Adrenal gland (tissue), 12 donors: ENCODE data around the gene STXBP5. TPM values are rescaled to one million over a fixed set of nuclear protein-coding genes. Genes with fewer than 3 reads are reported as not detected.

Source experiments
- DNase-seq, 7 donors: peaks; one replicate each; pipeline ENCODE4 v3.0.0-alpha.2; 2019 to 2020
- H3K27ac ChIP-seq, 5 donors: fragments of 200-600 bp; sonication (generic) in 4 of 5; 1 replicate in 3 of 5; 2 replicates in 2 of 5; pipeline versions ENCODE4 v1.5.1 to v1.8.0; 2016 to 2020; ENCODE audit warnings: mild to moderate bottlenecking in 1 of 5
- H3K27me3 ChIP-seq: fragments of 200-600 bp; 2 replicates; pipeline ENCODE4 v1.8.0; 2021
- H3K36me3 ChIP-seq, 2 donors: fragments of 200-600 bp; replicated peaks in 1 of 2; 1 replicate in 1 of 2; 2 replicates in 1 of 2; pipeline versions ENCODE4 v1.5.1 to v1.8.0; 2018 to 2022
- H3K4me1 ChIP-seq, 2 donors: fragments of 200-600 bp; replicated peaks in 1 of 2; 1 replicate in 1 of 2; 2 replicates in 1 of 2; pipeline versions ENCODE4 v1.5.1 to v1.8.0; 2018 to 2021
- H3K4me3 ChIP-seq, 4 donors: fragments of 200-600 bp; sonication (generic) in 3 of 4; one replicate each; pipeline ENCODE4 v1.5.1; 2016 to 2018
- H3K9me3 ChIP-seq, 3 donors: fragments of 200-600 bp; sonication (generic) in 1 of 3; replicated peaks in 1 of 3; 1 replicate in 2 of 3; 2 replicates in 1 of 3; pipeline versions ENCODE4 v1.5.1 to v1.8.0; 2016 to 2021
- CTCF ChIP-seq, 6 experiments: fragments of 450-650 bp in 4 of 6; fragments of 200-600 bp in 2 of 6; sonication (generic) in 1 of 6; IDR thresholded peaks; 1 replicate in 5 of 6; 2 replicates in 1 of 6; pipeline versions ENCODE4 v1.5.1 to v1.8.0; 2016 to 2021; ENCODE audit warnings: antibody characterized with exemption in 6 of 6, mild to moderate bottlenecking in 2 of 6, moderate library complexity in 1 of 6
- POLR2A ChIP-seq, 2 donors: fragments of 450-650 bp; IDR thresholded peaks; one replicate each; pipeline ENCODE4 v1.6.1; 2017; ENCODE audit warnings: antibody characterized with exemption in 2 of 2, mild to moderate bottlenecking in 2 of 2, moderate library complexity in 1 of 2
- WGBS, 4 donors: extraction: QIAGEN DNeasy Blood & Tissue Kit in 2 of 4; methylation state at CpG; one replicate each; pipeline versions ENCODE4 v1.1.5 to v1.1.7; 2013 to 2017; 5-methylcytosine and 5-hydroxymethylcytosine counted together
- intact Hi-C, 2 donors: fragments of 100-400 bp; cut with DNase I; formaldehyde crosslinking; loops; one replicate each; pipeline versions ENCODE4 v1.14.1 to v1.15.0; 2022 to 2023
- polyA plus RNA-seq, 3 donors: library from polyadenylated mRNA; stranded (reverse); fragments of 200-250 nt in 2 of 3; fragments of 350-450 nt in 1 of 3; fragmentation: Illumina TruSeq in 1 of 3; extraction: RNeasy Lipid Tissue Mini Kit (QIAGEN cat#74804) in 1 of 3; gene quantifications; one replicate each; pipeline ENCODE4 v1.2.3, GENCODE V29; 2013 to 2014
- total RNA-seq, 9 donors: library from RNA; depleted of rRNA in 4 of 9; stranded (reverse); fragments of >200 nt in 4 of 9; fragments of 120-200 nt in 1 of 9; fragmentation: NEBNext Ultra II Directional in 1 of 9; extraction: Animal tissue kit (Norgen Biotek cat#: 25700) in 1 of 9; gene quantifications; one replicate each; pipeline versions ENCODE4 v1.1.0 to v1.2.4, GENCODE V29; 2013 to 2023
- donor health status: healthy with polysubstance abuse.
- donor health status: Bipolar disorder and iron deficiency.
- donor health status: DM: yes; HTN: yes; CAD: no.
- donor health status: DM: no; HTN: no; CAD: no.
- donor health status: DM: no; HTN: no; CAD: no.
- donor health status: DM: yes; HTN: yes; CAD: no.

Gene STXBP5
- total and polyA plus RNA-seq, 12 donors, result 18.0 to 66.3 (median 30.1) TPM

- Histone ChIP-seq H3K4me1 (no peaks in the 10 kb centered on the region), H3K4me3 (no peak overlapping the region), H3K27ac (no peak overlapping the region), H3K36me3 (no peaks in the 10 kb centered on the region), H3K27me3 (no peaks in the 10 kb centered on the region), H3K9me3 (no peaks in the 10 kb centered on the region)
- no peak for DNase-seq
- no peak for TF ChIP-seq POLR2A (IDR thresholded peaks at IDR 0.05)
- no peak for TF ChIP-seq CTCF (IDR thresholded peaks at IDR 0.05)
- WGBS, 4 donors, result 49 to 57% (median 53%) methylated on average over 2 of the region's 2 CpGs
- intact Hi-C loops, result no loop called here
Measured at GRCh38 chr6:147345902-147346301, 141.7 kb downstream of the STXBP5 start.

- Histone ChIP-seq H3K4me1 (no peaks in the 10 kb centered on the region), H3K4me3 (no peak overlapping the region), H3K9me3 (no peaks in the 10 kb centered on the region), H3K36me3 (no peaks in the 10 kb centered on the region), H3K27ac (no peak overlapping the region), H3K27me3 (no peaks in the 10 kb centered on the region)
- intact Hi-C loops, result no loop called here
- no peak for DNase-seq
- WGBS, 4 donors, result 93 to 98% (median 95%) methylated on average over 2 of the region's 2 CpGs
- TF ChIP-seq CTCF (IDR thresholded peaks at IDR 0.05) (no peak), POLR2A (IDR thresholded peaks at IDR 0.05) (no peak)
Measured at GRCh38 chr6:147347179-147347881, 143.1 kb downstream of the STXBP5 start.

- H3K9me3 ChIP-seq, result no peaks in the 10 kb centered on the region
- H3K27ac ChIP-seq, result no peak overlapping the region
- no peaks in the 10 kb centered on the region for H3K27me3 ChIP-seq
- no peak for TF ChIP-seq POLR2A (IDR thresholded peaks at IDR 0.05)
- no peak for TF ChIP-seq CTCF (IDR thresholded peaks at IDR 0.05)
- no peak overlapping the region for H3K4me3 ChIP-seq
- intact Hi-C loops, result no loop called here
- WGBS, 4 donors, result 94 to 100% (median 98%) methylated on average over 1 of the region's 1 CpG
- no peak for DNase-seq
- no peaks in the 10 kb centered on the region for H3K36me3 ChIP-seq
- no peaks in the 10 kb centered on the region for H3K4me1 ChIP-seq
Measured at GRCh38 chr6:147347882-147348575, 143.8 kb downstream of the STXBP5 start.

- no peak overlapping the region for H3K27ac ChIP-seq
- intact Hi-C loops, result no loop called here
- H3K4me3 ChIP-seq, result no peak overlapping the region
- DNase-seq, result no peak
- no peaks in the 10 kb centered on the region for H3K9me3 ChIP-seq
- no peak for TF ChIP-seq POLR2A (IDR thresholded peaks at IDR 0.05)
- TF ChIP-seq CTCF (IDR thresholded peaks at IDR 0.05), result no peak
- peaks cover 0 to 20% of the 10 kb centered on the region in 2 donors for H3K36me3 ChIP-seq
- H3K27me3 ChIP-seq, result no peaks in the 10 kb centered on the region
- H3K4me1 ChIP-seq, result no peaks in the 10 kb centered on the region
- 93 to 97% (median 95%) methylated on average over 5 of the region's 5 CpGs for WGBS, 4 donors
Measured at GRCh38 chr6:147361311-147361981, 157.2 kb downstream of the STXBP5 start.
